GM10248 (cell line): ENCODE data around the gene CCNG1.

Experiments used
- CTCF ChIA-PET: fragments of 300-600 bp; sonication (Branson Sonifier 250); formaldehyde crosslinking; extraction: SDS; loops from one replicate; lab custom pipeline; 2021; ENCODE audit warnings: antibody characterized with exemption; lab: Yijun Ruan, JAX
- POLR2A ChIA-PET: fragments of 350-650 bp; sonication (Branson Sonifier 250); formaldehyde crosslinking; extraction: SDS; loops from one replicate; lab custom pipeline; 2020; ENCODE audit warnings: antibody characterized with exemption; lab: Yijun Ruan, JAX
- DNase-seq: peaks from one replicate; pipeline ENCODE4 v3.0.0; 2012; ENCODE audit errors: extremely low spot score
- CTCF ChIP-seq: IDR thresholded peaks from 2 replicates; pipeline ENCODE4 v1.5.1; 2012; ENCODE audit warnings: mild to moderate bottlenecking, low read depth; ENCODE audit errors: extremely low read depth, missing control alignments, control extremely low read depth

CCNG1 gene

GRCh38 chr5:163439092-163439425, 1.7 kb downstream of the CCNG1 start:
- POLR2A ChIA-PET, result no interaction called here
- DNase-seq, result no peak
- no peak for TF ChIP-seq CTCF
- CTCF ChIA-PET, result interaction anchor here (1.8 kb wide), 1 partner anchor 20 kb away, joined by 4 read pairs; no protein-coding TSS in a partner anchor

DNA sequence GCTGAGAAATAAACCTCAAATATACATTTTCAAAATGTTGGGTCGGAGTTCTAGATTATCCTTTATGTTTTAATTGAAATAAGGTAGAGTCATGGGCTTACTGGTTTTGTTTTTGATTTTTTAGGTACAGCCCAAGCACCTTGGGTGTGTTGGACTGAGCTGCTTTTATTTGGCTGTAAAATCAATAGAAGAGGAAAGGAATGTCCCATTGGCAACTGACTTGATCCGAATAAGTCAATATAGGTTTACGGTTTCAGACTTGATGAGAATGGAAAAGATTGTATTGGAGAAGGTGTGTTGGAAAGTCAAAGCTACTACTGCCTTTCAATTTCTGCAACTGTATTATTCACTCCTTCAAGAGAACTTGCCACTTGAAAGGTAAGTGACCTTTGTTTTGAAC, 3.6 kb downstream of the CCNG1 start:
- ChIA-PET CTCF (interaction anchor here (1.0 to 2.3 kb wide), 5 partner anchors 13 to 32 kb away, joined by 4 to 11 read pairs (median 6); partner anchors contain the start of genes HMMR and NUDCD2), POLR2A (interaction anchor here (1.9 kb wide), 1 partner anchor 20 kb away, joined by 4 read pairs; no protein-coding TSS in a partner anchor)
- DNase-seq, result no peak
- no peak for TF ChIP-seq CTCF

- ChIA-PET CTCF (no interaction called here), POLR2A (no interaction called here)
- TF ChIP-seq CTCF, result no peak
- no peak for DNase-seq
Observed at GRCh38 chr5:163444526-163444925, 7.1 kb downstream of the CCNG1 start.

DNA sequence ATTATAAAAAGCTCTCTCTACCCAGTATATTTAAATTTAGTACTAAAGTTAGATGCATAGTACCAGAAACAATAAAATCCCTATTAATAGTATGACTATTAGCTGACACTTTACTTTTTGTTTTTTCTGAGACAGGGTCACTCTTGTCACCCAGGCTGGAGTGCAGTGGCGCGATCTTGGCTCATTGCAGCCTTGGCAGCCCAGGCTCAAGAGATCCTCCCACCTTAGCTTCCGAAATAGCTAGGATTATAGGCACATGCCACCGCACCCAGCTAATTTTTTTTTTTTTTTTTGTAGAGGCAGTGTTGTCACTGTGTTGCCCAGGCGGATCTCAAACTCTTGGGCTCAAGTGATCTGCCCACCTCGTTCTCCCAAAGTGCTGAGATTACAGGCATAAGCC, 8.0 kb downstream of the CCNG1 start:
- ChIA-PET POLR2A (no interaction called here), CTCF (interaction anchor here (1.2 kb wide), 1 partner anchor 14 kb away, joined by 6 read pairs; the partner anchor contains the start of gene NUDCD2)
- DNase-seq, result no peak
- no peak for TF ChIP-seq CTCF

- CTCF ChIA-PET, result interaction anchor here (1.2 kb wide), 1 partner anchor 12 kb away, joined by 5 read pairs; no protein-coding TSS in a partner anchor
Observed at GRCh38 chr5:163447191-163447590, 9.8 kb downstream of the CCNG1 start.

GRCh38 chr5:163447875-163448274, 10.5 kb downstream of the CCNG1 start:
- ChIA-PET CTCF (interaction anchor here (1.2 kb wide), 1 partner anchor 11 kb away, joined by 5 read pairs; no protein-coding TSS in a partner anchor), POLR2A (no interaction called here)
- DNase-seq, result no peak
- no peak for TF ChIP-seq CTCF

More at GRCh38 chr5:163447191-163447590, 9.8 kb downstream of the CCNG1 start:
- no peak for TF ChIP-seq CTCF
- no peak for DNase-seq
- POLR2A ChIA-PET, result no interaction called here
